GM19463 (cell line): ENCODE data around the gene CCDC141.

Experiments used
- ATAC-seq: cut with Tn5 transposase; IDR thresholded peaks from one replicate; pipeline ENCODE4 v1.9.1; 2021; ENCODE audit warnings: mild to moderate bottlenecking, moderate library complexity; ENCODE audit not compliant: unreplicated experiment

The CCDC141 gene

DNA sequence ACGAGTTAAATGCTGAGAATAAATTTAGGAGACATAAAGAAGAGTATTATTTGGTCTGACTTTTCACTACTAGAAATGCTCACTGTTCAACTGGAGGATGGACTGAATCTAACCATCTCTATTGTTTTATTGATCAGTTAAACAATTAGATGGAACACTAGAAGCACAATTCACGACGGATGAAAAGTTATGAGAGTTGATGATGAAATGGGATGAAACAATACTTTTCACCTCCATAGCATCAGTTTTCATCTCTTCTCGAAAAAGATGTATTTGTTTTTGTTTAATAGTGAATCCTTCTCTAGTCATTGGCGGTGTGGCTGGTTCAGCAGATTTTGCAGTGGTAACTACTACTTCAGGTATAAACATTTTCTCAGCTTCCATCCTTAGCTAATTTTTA lies 262.0 kb downstream of the CCDC141 start:
- no peak for ATAC-seq

DNA sequence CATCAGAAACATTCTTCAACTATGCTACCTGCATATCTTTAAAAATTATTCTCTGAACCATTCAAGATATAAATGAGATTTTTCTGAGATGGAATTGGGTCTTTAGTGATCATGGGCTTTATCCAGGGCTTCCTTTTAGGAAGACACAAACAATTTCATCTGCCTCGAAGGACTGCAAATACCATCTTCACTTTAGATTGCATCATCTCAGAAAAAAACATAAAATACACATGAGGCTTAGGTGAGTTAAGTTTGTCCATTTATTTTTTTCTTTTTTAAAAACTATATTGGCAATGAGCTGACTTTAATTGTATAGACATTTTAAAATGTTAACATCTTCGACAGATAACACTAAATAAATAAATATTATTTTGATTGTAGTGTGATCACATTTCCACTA lies 262.8 kb downstream of the CCDC141 start:
- ATAC-seq = no peak

DNA sequence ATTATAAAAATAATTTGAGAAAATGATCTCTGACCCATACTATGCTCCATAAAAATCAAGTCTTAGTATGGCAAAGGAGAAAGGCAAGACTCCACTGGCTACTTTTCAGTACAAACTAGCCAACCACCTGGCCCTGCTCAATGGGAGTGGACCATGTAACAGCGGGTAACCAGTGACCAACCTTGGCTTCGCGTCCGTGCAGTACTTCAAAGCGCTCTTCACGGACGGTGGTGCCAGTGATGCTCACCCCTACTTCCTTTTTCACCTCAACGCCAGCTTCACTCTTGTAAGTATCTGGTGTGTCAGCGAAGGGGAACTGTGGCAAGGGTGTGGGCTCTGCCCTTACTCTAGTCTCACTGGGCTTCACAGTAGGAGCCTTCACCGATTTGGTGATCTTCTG lies 266.0 kb downstream of the CCDC141 start:
- ATAC-seq = no peak

DNA sequence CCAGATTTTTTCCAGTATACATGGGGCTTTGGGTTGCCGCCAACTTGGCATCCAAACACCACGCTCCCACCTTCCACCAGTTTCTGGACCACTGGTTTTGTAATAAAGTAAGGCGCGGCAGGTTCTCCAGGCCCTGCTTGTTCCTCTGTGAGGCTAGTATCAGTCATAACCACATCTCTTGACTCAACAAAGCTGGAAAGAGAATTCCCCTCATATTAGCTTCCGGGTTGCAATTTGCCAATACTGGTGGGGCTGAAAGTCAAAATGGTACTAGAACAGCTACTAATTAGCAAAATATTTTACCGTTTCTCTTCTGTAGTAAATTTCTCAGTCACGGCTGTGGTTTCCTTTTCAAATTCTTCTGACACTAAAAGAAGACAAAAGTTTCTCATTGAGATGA lies 267.7 kb downstream of the CCDC141 start:
- no peak for ATAC-seq
